ENCODE results near the gene CAVIN2.

Gene CAVIN2

GRCh38 chr2:191857259-191857805 is 10.4 kb upstream of the CAVIN2 start:
- FAIRE-seq (peak; percentile 94), DNase-seq (ENCODE audit: insufficient read length, low spot score) (no peak)
- no peak for TF ChIP-seq POLR2A (IDR thresholded peaks at IDR 0.05; ENCODE audit: low read depth, low read length)

- no peak for TF ChIP-seq POLR2A (IDR thresholded peaks at IDR 0.05; ENCODE audit: low read depth, low read length)
- no peak for DNase-seq (ENCODE audit: insufficient read length, low spot score)
- peak; percentile 64 for FAIRE-seq
These were observed 9.4 kb upstream of the CAVIN2 start for GRCh38 chr2:191856111-191856876.

- TF ChIP-seq POLR2A (IDR thresholded peaks at IDR 0.05; ENCODE audit: low read depth, low read length): no peak
- FAIRE-seq (no peak), DNase-seq (ENCODE audit: insufficient read length, low spot score) (no peak)
These were observed 8.5 kb upstream of the CAVIN2 start for GRCh38 chr2:191855382-191855781.

GRCh38 chr2:191854382-191855372 is 7.8 kb upstream of the CAVIN2 start:
- peak; percentile 66 for FAIRE-seq
- no peak for DNase-seq (ENCODE audit: insufficient read length, low spot score)
- TF ChIP-seq POLR2A (IDR thresholded peaks at IDR 0.05; ENCODE audit: low read depth, low read length): no peak

GRCh38 chr2:191853843-191854242 is 7.0 kb upstream of the CAVIN2 start:
- DNase-seq (ENCODE audit: insufficient read length, low spot score) (no peak), FAIRE-seq (no peak)
- no peak for TF ChIP-seq POLR2A (IDR thresholded peaks at IDR 0.05; ENCODE audit: low read depth, low read length)

- DNase-seq (ENCODE audit: insufficient read length, low spot score) (no peak), FAIRE-seq (no peak)
- no peak for TF ChIP-seq POLR2A (IDR thresholded peaks at IDR 0.05; ENCODE audit: low read depth, low read length)
These were observed 4.3 kb upstream of the CAVIN2 start for GRCh38 chr2:191851158-191851557.

- no peak for FAIRE-seq
- TF ChIP-seq POLR2A (IDR thresholded peaks at IDR 0.05; ENCODE audit: low read depth, low read length): no peak
- no peak for DNase-seq (ENCODE audit: insufficient read length, low spot score)
These were observed 2.2 kb upstream of the CAVIN2 start for GRCh38 chr2:191848771-191849767.

- no peak for TF ChIP-seq POLR2A (IDR thresholded peaks at IDR 0.05; ENCODE audit: low read depth, low read length)
- FAIRE-seq (no peak), DNase-seq (ENCODE audit: insufficient read length, low spot score) (no peak)
These were observed 876 bp upstream of the CAVIN2 start for GRCh38 chr2:191847764-191848163.

GRCh38 chr2:191845876-191846514 is 893 bp downstream of the CAVIN2 start:
- FAIRE-seq: no peak
- no peak for TF ChIP-seq POLR2A (IDR thresholded peaks at IDR 0.05; ENCODE audit: low read depth, low read length)
- DNase-seq (ENCODE audit: insufficient read length, low spot score): no peak

GRCh38 chr2:191845248-191845715 is 1.6 kb downstream of the CAVIN2 start:
- peak; percentile 57 for FAIRE-seq
- TF ChIP-seq POLR2A (IDR thresholded peaks at IDR 0.05; ENCODE audit: low read depth, low read length): no peak
- DNase-seq (ENCODE audit: insufficient read length, low spot score): no peak

GRCh38 chr2:191844706-191845105 is 2.2 kb downstream of the CAVIN2 start:
- FAIRE-seq: no peak
- no peak for TF ChIP-seq POLR2A (IDR thresholded peaks at IDR 0.05; ENCODE audit: low read depth, low read length)
- no peak for DNase-seq (ENCODE audit: insufficient read length, low spot score)

GRCh38 chr2:191840921-191841320 is 6.0 kb downstream of the CAVIN2 start:
- FAIRE-seq (no peak), DNase-seq (ENCODE audit: insufficient read length, low spot score) (no peak)
- no peak for TF ChIP-seq POLR2A (IDR thresholded peaks at IDR 0.05; ENCODE audit: low read depth, low read length)
